Activated naive CD8-positive, alpha-beta T cell treated with anti-CD3 and anti-CD28 coated beads, Interleukin-2, amount 10 ng/mL, durations not matched to agents 7 days and 5 days (primary cell): ENCODE measurements around the gene GRB14. TPM values are rescaled to one million over a fixed set of nuclear protein-coding genes. Genes with fewer than 3 reads are reported as not detected.

Experiments used
- ATAC-seq: fragments of 150-1000 bp; cut with Tn5 transposase; one replicate; pipeline ENCODE4 v1.10.0; 2021; ENCODE audit warnings: low read depth, moderate library complexity
- POLR2A ChIA-PET: fragments of 350-600 bp; sonication (Branson Sonifier 250); formaldehyde crosslinking; loops from one replicate; lab custom pipeline; 2021; ENCODE audit warnings: antibody characterized with exemption; lab: Charles Lee
- DNase-seq: peaks from one replicate; pipeline ENCODE4 v3.0.0; 2021
- H3K27ac Mint-ChIP-seq: one replicate; pipeline ENCODE4 v1.8.0; 2022; ENCODE audit warnings: mild to moderate bottlenecking, mixed read lengths
- H3K27me3 Mint-ChIP-seq: one replicate; pipeline ENCODE4 v1.8.0; 2022; ENCODE audit warnings: mild to moderate bottlenecking, moderate library complexity, mixed read lengths
- H3K36me3 Mint-ChIP-seq: one replicate; pipeline ENCODE4 v1.8.0; 2021; ENCODE audit warnings: mild to moderate bottlenecking, mixed read lengths
- H3K4me1 Mint-ChIP-seq: one replicate; pipeline ENCODE4 v1.8.0; 2021; ENCODE audit warnings: mixed read lengths
- H3K4me3 Mint-ChIP-seq: one replicate; pipeline ENCODE4 v1.8.0; 2022; ENCODE audit warnings: mild to moderate bottlenecking, moderate library complexity, mixed read lengths
- H3K9me3 Mint-ChIP-seq: one replicate; pipeline ENCODE4 v1.8.0; 2021; ENCODE audit warnings: mixed read lengths
- total RNA-seq, 2 experiments: library from RNA; stranded (reverse); gene quantifications; one replicate each; pipeline ENCODE4 v1.2.3, GENCODE V29; 2021

GRB14 gene
- total RNA-seq, 2 experiments from 2014 or later = not detected

DNA sequence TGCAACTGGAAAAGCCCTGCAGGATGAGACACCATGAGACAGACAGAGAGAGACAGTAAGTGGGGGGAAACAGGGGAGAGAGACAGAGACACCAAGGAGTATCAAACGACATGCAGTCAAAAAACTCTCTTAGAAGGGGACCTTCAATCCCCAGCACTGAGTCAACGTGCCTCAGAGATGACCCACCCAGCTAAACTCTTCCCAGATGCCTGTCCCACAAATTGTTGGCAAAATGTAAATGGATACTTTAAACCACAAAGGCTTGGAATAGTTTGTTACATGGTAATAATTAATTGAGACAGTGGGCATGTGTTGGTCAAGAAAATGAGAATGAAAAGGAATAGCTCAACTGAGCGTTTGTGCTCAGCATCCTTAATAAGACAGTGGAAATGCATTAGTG lies 98.3 kb downstream of the GRB14 start:
- POLR2A ChIA-PET = no interaction called here

DNA sequence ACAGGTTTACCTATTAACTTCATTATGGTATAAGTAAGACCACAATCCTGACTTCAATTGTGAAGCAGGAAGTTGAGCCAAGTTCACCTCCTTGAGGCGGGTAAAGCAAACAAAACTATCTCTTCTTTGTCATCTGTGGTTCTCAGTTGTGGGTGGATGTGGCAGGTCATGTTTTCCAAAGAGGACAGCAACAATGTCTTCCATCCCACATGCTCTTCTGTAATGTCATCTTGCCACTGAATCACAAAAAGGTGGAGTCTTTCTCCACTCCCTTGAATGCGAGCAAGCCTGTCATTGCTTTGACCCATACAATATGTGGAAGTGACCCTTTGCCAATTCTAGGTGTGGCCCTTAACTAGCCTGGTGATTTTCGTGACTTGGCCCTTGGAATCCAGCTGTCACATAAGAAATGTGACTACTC lies 98.7 kb downstream of the GRB14 start:
- Mint-ChIP-seq H3K4me1 (no peaks in the 10 kb centered on the region), H3K9me3 (no peaks in the 10 kb centered on the region), H3K27ac (no peak overlapping the region), H3K36me3 (no peaks in the 10 kb centered on the region), H3K4me3 (no peak overlapping the region), H3K27me3 (no peaks in the 10 kb centered on the region)
- ATAC-seq (no peak), DNase-seq (no peak)
- POLR2A ChIA-PET = no interaction called here

More for the DNA sequence above, 98.3 kb downstream of the GRB14 start:
- Mint-ChIP-seq H3K4me1 (no peaks in the 10 kb centered on the region), H3K9me3 (no peaks in the 10 kb centered on the region), H3K27ac (no peak overlapping the region), H3K4me3 (no peak overlapping the region), H3K27me3 (no peaks in the 10 kb centered on the region), H3K36me3 (no peaks in the 10 kb centered on the region)
- DNase-seq = no peak
- no peak for ATAC-seq

DNA sequence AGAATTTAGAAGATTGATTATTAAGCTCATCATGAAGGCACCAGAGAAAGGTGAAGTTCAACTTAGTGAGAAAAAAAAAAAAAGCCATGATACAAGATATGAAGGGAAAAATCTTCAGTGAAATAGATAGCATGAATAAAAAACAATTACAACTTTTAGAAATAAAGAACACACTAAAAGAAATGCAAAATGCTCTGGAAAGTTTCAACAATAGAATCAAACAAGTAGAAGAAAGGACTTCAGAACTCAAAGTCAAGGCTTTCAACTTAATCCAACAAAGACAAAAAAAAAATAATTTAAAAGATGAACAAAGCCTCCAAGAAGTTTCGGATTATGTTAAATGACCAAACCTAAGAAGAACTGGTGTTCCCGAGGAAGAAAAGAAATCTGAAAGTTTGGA lies 105.5 kb downstream of the GRB14 start:
- Mint-ChIP-seq H3K4me3 (no peak overlapping the region), H3K27me3 (no peaks in the 10 kb centered on the region), H3K27ac (no peak overlapping the region), H3K4me1 (no peaks in the 10 kb centered on the region), H3K9me3 (peaks cover 10% of the 10 kb centered on the region), H3K36me3 (no peaks in the 10 kb centered on the region)
- ATAC-seq (no peak), DNase-seq (no peak)
- POLR2A ChIA-PET = no interaction called here

DNA sequence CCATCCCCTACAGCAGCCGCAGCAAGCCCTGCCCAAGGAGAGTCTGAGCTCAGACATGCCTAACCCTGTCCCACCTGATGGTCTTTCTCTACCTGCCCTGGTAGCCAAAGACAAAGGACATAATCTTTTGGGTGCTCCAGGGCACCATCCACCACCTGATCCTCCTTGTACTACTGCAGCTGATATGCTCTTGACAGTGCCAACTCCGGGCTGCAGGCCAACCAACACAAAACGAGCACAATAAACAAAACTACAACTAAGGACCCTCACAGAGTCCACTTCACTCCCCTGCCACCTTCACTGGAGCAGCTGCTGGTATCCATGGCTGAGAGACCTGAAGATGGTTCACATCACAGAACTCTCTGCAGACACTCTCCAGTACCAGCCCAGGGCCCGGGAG lies 106.3 kb downstream of the GRB14 start:
- Mint-ChIP-seq H3K4me3 (no peak overlapping the region), H3K4me1 (no peaks in the 10 kb centered on the region), H3K9me3 (peaks cover 10% of the 10 kb centered on the region), H3K27me3 (no peaks in the 10 kb centered on the region), H3K27ac (no peak overlapping the region), H3K36me3 (no peaks in the 10 kb centered on the region)
- no peak for ATAC-seq
- POLR2A ChIA-PET = no interaction called here
- DNase-seq = no peak

DNA sequence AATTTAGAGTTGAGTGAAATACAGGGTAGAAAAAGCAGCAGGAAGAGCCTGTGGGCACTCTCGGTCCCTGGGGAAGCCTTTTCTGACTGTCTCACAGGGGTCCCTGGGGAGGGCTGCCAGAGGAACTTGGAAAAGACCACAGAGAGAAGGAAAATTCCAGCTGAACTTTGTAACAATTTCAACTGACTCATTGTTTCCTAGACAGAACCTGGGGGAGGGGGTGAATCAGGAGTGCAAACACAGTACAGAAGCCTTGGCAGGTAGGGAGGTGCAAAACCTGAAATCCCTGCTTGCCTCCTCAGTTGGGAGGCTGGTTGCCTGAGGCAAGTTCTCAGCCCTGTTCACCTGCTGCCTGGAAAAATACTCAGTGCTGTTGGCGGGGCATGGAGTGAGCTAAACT lies 106.8 kb downstream of the GRB14 start:
- no peak overlapping the region for H3K27ac Mint-ChIP-seq
- DNase-seq = no peak
- no peak overlapping the region for H3K4me3 Mint-ChIP-seq
- ATAC-seq = no peak
- H3K4me1 Mint-ChIP-seq = no peaks in the 10 kb centered on the region
- peaks cover 10% of the 10 kb centered on the region for H3K9me3 Mint-ChIP-seq
- POLR2A ChIA-PET = no interaction called here
- H3K36me3 Mint-ChIP-seq = no peaks in the 10 kb centered on the region
- no peaks in the 10 kb centered on the region for H3K27me3 Mint-ChIP-seq

DNA sequence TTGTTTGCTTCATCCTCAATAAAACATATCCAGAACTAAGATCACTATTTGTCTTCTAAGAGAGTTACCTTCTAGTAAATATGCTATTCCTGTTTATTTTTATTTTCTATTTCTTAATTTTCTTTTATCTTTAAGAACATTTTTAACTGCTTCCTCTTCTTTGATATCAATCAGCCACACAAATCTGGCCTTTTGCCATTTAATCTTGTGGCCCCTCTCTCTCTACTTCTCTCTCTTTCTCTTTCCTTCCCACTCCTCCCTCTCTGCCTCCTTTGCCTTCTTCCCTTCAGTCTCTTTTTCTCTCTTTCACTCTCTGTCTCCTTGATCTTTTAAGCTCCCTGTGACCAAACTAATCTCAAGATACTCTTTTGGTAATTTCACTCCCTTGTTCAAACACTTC lies 108.4 kb downstream of the GRB14 start:
- no peaks in the 10 kb centered on the region for H3K27me3 Mint-ChIP-seq
- ATAC-seq (no peak), DNase-seq (no peak)
- POLR2A ChIA-PET = no interaction called here
- no peak overlapping the region for H3K4me3 Mint-ChIP-seq
- peaks cover 10% of the 10 kb centered on the region for H3K9me3 Mint-ChIP-seq
- H3K27ac Mint-ChIP-seq = no peak overlapping the region
- no peaks in the 10 kb centered on the region for H3K36me3 Mint-ChIP-seq
- no peaks in the 10 kb centered on the region for H3K4me1 Mint-ChIP-seq

DNA sequence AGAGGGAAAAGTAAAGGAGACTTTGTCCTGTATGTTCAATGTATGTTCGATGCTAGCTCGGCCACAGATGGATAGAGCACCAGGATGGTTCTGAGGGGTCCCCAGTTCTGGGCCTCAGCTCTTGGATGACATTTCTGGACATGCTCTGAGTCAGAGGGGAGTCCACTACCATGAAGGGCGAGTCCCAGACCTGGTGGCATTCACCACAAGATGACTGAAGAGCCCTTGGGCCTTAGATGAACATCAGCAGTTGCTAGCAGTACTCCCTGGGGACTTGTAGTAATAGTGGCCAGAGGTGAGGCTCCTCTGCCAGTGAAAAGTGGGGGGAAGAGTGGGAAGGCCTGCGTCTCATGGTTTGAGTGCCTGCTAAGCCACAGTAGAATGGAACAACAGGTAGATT lies 109.5 kb downstream of the GRB14 start:
- Mint-ChIP-seq H3K4me1 (no peaks in the 10 kb centered on the region), H3K27me3 (no peaks in the 10 kb centered on the region), H3K36me3 (no peaks in the 10 kb centered on the region), H3K4me3 (no peak overlapping the region), H3K9me3 (peaks cover 6% of the 10 kb centered on the region), H3K27ac (no peak overlapping the region)
- POLR2A ChIA-PET = no interaction called here
- DNase-seq (no peak), ATAC-seq (no peak)

DNA sequence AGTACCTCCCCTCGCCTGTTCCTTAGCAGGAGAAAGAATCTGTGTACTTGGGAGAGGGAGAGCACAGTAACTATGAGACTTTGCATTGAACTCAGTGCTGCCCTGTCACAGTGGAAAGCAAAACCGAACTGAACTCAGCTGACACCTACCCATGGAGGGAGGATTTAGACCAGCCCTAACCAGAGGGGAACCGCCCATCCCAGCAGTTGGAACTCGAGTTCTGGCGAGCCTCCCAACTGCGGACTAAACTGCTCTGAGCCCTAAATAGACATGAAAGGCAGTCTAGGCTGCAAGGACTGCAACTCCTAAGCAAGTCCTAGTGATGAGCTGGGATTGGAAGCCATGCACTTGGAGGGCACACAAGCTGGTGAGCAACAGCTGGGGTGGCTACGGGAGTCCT lies 110.4 kb downstream of the GRB14 start:
- H3K27ac Mint-ChIP-seq = no peak overlapping the region
- no peak for DNase-seq
- POLR2A ChIA-PET = no interaction called here
- no peak overlapping the region for H3K4me3 Mint-ChIP-seq
- no peaks in the 10 kb centered on the region for H3K36me3 Mint-ChIP-seq
- no peaks in the 10 kb centered on the region for H3K27me3 Mint-ChIP-seq
- peaks cover 10% of the 10 kb centered on the region for H3K9me3 Mint-ChIP-seq
- no peaks in the 10 kb centered on the region for H3K4me1 Mint-ChIP-seq
- ATAC-seq = no peak

DNA sequence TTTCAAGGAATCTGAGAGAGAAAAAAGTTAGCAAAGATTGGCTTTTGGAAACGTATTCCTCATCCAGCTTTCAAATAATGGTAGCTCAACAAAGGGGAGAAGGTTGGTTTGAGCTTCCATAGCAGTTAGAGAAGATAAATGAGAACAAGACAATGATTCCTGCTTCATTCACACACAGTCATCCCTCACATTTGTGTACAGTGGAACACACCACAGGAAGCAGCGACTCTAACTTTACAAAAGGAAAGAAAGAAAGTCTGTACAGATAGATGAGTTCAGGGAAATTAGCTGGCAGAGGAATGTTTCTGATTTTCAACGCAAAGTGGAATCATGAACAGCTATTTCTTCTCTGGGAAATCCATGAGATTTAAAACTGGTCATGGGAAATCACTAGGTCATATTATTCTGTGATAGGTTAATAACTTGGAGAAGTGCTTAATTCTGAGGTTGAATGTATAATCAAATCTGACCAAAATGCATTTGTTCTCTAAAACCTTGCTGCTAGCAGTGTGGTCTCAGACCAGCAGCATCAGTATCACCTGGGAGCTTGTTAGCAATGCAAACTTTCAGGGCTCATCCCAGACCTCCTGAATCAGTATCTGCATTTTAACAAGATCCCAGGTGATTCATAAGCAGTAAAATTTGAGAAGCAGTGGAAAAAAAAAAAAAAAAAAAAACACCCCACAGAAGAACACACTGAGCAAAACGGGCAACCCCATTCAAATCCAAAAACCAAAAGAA lies 112.0 kb downstream of the GRB14 start:
- POLR2A ChIA-PET = no interaction called here
- Mint-ChIP-seq H3K4me3 (no peak overlapping the region), H3K9me3 (peaks cover 10% of the 10 kb centered on the region), H3K36me3 (no peaks in the 10 kb centered on the region), H3K27ac (no peak overlapping the region), H3K4me1 (no peaks in the 10 kb centered on the region), H3K27me3 (no peaks in the 10 kb centered on the region)
- no peak for ATAC-seq
- no peak for DNase-seq

DNA sequence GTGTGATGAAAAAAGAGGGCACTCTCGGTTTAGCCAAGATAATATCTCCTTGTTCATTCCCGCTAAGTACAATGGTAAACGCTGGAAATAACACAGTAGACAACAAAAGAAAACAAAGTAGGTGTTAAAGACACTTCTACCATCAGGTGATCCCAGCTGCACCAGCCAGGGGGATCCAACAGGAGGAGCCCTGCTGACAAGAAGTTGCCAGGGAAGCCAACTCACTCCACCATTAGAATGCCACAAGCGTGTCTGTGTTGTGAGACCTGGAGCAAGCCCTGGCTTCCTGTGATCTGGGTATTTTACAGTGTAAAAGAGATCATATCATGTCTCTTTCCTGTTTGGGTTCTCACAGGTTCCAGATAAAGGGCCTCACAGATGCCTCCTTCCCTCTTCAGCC lies 117.0 kb downstream of the GRB14 start:
- Mint-ChIP-seq H3K4me3 (no peak overlapping the region), H3K4me1 (no peaks in the 10 kb centered on the region), H3K36me3 (no peaks in the 10 kb centered on the region), H3K9me3 (peaks cover 4% of the 10 kb centered on the region), H3K27me3 (no peaks in the 10 kb centered on the region), H3K27ac (no peak overlapping the region)
- ATAC-seq = no peak
- DNase-seq = no peak
- POLR2A ChIA-PET = no interaction called here

DNA sequence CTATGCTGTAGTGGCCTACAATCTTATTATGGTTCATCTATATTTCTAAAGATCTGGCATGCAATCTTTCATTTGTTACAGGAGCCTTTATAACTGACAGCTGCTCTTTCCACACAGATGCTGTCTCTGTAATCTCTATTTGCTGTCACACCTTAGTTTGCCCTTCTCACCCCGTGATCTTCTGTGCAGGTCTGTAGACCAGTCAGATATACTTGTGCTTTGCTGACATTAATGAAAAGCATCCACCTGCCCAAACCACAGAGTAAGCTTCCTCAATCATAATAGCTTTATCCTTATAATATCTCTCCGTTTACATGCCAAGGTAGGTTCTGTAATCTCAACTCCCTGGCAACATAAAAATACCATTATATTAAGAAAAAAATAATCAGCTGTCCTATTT lies 122.4 kb downstream of the GRB14 start:
- H3K4me3 Mint-ChIP-seq = no peak overlapping the region
- no peak overlapping the region for H3K27ac Mint-ChIP-seq
- POLR2A ChIA-PET = no interaction called here
- ATAC-seq = no peak
- H3K36me3 Mint-ChIP-seq = no peaks in the 10 kb centered on the region
- no peaks in the 10 kb centered on the region for H3K4me1 Mint-ChIP-seq
- no peak for DNase-seq
- no peaks in the 10 kb centered on the region for H3K9me3 Mint-ChIP-seq
- H3K27me3 Mint-ChIP-seq = no peaks in the 10 kb centered on the region

DNA sequence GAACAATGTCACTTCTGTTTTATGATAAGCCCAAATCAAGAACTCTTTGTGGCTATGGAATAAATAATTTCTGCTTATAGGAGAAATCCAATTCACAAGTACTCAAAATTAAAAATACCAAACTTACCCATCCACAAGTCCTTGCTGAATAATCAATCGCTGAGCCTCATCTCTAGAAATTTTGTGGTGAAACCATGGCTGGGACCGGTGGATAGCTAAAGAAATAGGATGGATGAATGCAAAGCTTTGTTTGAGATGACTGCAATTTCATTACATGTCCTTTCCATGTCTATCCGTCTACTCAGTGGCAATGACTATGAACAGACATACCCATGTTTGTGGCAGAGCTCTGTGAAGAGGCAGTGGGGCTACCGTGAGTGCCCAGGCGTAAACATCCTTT lies 124.4 kb downstream of the GRB14 start:
- Mint-ChIP-seq H3K4me3 (no peak overlapping the region), H3K27ac (no peak overlapping the region), H3K4me1 (no peaks in the 10 kb centered on the region), H3K27me3 (no peaks in the 10 kb centered on the region), H3K36me3 (no peaks in the 10 kb centered on the region), H3K9me3 (no peaks in the 10 kb centered on the region)
- no peak for ATAC-seq
- POLR2A ChIA-PET = no interaction called here
- no peak for DNase-seq

DNA sequence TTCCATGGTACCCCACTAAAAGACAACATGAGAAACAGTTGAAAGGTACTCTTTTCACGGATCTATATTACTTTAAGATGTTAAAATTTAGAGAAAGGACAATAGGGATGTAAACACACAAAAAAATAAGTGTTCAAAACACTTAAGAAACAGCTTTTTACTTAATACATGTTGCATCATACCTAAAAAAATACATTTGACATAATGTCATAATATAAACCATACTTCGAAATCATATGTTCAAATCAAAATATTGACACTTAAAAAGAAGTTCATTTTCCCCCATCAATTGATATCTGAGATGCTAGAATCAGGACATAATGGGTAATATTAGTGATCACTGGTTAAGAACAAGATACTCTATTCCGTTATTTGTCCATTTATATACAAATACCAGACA lies 124.9 kb downstream of the GRB14 start:
- Mint-ChIP-seq H3K4me3 (no peak overlapping the region), H3K27ac (no peak overlapping the region), H3K9me3 (no peaks in the 10 kb centered on the region), H3K36me3 (no peaks in the 10 kb centered on the region), H3K27me3 (no peaks in the 10 kb centered on the region), H3K4me1 (no peaks in the 10 kb centered on the region)
- DNase-seq (no peak), ATAC-seq (no peak)
- POLR2A ChIA-PET = no interaction called here

DNA sequence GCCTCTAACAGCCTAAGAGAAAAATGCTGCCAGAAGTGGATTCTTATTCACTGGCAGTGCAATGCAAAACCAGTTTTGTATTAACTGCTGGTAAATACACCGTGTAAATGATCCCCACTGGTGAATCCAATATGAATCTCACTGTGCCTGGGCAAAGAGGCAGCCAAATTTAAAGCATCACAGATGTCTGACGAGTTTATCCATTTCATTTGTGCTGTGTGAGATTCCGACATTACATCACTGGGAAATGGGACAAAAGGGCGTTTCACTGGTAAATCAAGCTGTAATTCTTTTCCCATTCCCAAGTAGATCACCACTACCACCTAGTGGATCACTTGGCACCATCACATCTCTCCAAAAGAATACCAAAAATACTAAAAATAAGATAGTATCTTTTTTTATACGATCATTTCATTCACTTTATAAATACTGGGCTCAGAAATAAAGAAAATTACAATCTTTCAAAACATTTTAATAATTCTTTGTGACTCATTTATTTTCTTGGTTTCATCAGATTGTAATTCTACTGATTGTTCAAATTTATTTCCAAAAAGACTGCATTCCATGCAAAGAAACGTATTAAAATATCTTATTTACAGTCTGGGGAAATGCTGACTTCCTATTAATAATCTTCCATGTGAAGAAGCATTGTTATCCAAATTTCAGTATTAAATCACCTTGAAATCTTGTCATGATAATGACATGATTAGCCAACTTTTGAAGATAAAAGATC lies 125.6 kb downstream of the GRB14 start:
- POLR2A ChIA-PET = no interaction called here

More for the DNA sequence above, 125.6 kb downstream of the GRB14 start:
- ATAC-seq = no peak
- Mint-ChIP-seq H3K36me3 (no peaks in the 10 kb centered on the region), H3K27ac (no peak overlapping the region), H3K27me3 (no peaks in the 10 kb centered on the region), H3K9me3 (no peaks in the 10 kb centered on the region), H3K4me1 (no peaks in the 10 kb centered on the region), H3K4me3 (no peak overlapping the region)
- no peak for DNase-seq
